NOMO-1 treated with DMSO at 0.1 percent for 48 hours (cell line): ENCODE results near the gene SIGLEC10.
"Not testable (repeated sequence)": the region's sequence is repeated elsewhere in the genome, so short reads cannot be mapped to it uniquely, and the experiment has no call there.

ENCODE experiments used
- DNase-seq: peaks from one replicate; lab custom pipeline; 2025; ENCODE audit not compliant: unreplicated experiment; lab: John Stamatoyannopoulos, UW

Gene SIGLEC10

DNA sequence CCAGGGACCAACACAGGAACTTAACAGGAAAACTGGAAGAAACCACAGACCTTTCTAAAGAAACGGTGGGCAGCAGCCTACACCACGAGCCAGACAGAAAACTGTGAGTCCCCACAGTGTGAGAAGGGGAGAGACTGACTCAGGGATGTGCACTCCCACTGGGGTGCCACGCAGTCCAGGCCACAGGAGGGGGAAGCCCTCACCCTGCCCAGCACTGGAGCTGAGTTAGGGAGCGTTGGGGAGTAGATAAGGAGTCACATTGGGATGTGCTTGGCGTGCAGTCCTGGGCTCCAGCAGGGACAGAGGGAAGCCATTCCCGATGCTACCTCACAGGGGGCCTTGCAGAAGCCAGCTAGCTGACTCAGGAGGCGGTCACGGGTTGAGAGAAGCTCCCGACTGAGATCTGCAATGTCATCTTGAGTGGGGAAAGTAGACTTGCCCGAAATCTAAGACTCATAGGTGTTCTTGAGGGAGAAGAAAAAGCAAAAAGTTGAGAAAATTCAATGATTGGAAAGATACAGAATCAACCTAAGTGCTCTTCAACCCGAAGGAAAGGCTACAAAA, 23.5 kb upstream of the SIGLEC10 start:
- DNase-seq, result peak; percentile 12

DNA sequence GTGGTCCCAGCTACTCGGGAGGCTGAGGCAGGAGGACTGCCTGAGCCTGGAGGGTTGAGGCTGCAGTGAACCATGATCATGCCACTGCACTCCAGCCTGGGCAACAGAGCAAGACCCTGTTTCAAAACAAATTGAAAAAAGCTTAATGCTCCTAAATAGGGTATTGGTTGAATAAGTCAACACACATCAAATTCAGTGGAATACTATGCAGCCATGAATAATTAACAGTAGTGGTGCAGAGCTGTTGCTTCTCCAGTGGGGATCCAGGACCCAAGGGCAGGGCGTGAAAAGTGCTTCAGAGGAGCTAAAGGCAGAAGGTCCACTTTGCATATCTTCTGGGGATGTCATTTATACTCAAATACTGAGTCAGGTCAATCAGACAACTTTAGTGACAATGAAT, 22.6 kb upstream of the SIGLEC10 start:
- no peak for DNase-seq

DNA sequence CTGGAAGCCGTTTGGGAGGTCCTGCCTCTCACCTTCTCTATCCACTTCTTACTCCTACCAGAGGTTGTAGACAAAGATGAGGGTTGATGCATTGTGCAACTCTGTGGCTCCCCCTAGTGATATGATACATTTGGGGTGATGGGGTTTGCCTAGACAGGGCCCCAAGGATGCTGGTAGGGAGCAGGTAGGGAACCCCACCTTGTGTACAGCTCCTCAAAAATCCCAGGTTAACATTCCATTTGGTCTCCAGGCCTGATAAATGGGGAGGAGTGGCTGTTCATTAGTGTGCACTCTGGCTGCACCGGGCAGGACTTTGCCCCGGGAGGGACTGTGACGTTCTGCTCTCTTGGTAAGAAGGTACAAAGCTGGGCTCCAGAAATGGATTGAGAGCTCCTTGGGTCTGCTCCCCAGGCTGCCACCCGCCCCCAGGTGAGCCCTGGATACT, 21.6 kb upstream of the SIGLEC10 start:
- peak; percentile 43 for DNase-seq

DNA sequence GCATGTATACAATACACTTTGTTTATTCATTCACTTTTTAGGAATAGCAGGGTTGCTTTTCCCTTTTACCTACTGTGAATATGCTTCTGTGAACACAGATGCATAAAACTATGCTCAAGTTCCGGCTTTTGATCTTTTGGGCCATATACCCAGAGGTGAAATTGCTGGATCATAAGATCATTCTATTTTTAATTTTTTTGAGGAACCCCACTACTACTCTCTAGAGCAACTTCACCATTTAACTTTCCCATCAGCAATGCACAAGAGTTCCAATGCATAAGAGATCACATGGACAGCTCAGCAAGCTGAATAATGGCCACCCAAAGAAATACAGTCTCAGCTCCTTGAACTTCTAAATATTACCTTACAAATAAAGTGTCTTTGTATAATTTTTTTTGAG, 17.0 kb upstream of the SIGLEC10 start:
- DNase-seq, result no peak

DNA sequence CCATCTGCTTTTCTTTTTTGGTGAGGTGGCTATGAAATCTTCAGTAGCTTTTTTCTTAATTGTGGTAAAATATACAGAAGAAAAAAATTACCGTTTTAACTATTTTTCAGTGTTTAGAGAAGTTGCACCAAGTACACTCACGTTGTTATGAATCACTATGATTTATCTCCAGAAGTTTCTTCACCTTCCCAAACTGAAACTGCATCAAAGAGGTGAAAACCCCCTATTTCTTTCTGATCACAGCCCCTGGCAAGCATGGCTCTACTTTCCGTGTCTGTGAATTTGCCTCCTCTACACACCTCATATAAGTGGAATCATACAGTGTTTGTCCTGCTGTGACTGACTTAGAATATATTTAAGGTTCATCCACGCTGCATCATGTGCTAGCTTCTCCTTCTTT, 15.6 kb upstream of the SIGLEC10 start:
- DNase-seq, result peak; percentile 70

DNA sequence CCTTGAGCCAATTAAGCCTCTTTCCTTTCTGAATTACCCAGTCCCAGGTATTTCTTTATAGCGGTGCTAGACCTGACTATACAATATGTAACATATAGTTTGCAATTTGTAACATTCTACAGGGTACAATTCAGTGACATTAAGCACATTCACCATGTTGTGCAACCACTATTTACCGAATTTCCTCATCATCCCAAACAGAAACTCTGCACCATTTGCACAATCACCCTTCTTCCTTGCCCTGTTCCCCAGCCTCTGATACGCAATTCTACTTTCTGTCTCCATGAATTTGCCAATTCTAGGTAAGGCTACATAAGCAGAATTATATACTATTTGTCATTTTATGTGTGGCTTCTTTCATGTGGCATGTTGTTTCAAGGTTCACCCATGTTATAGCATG, 13.7 kb upstream of the SIGLEC10 start:
- peak; percentile 79 for DNase-seq

DNA sequence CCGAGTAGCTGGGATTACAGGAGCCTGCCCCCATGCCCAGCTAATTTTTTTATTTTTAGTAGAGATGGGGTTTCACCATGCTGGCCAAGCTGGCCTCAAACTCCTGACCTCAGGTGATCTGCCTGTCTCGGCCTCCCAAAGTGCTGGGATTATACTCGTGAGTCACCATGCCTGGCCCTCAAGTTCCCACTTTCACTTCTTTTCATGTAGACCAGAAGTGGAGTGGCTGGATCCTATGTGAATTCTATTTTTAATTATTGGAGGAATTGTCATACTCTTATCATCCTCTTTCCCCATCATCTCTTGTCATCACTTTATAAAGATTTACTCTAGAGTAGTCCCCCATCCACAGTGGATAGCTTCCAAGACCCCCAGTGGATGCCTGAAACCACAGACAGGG, 12.8 kb upstream of the SIGLEC10 start:
- DNase-seq, result no peak

DNA sequence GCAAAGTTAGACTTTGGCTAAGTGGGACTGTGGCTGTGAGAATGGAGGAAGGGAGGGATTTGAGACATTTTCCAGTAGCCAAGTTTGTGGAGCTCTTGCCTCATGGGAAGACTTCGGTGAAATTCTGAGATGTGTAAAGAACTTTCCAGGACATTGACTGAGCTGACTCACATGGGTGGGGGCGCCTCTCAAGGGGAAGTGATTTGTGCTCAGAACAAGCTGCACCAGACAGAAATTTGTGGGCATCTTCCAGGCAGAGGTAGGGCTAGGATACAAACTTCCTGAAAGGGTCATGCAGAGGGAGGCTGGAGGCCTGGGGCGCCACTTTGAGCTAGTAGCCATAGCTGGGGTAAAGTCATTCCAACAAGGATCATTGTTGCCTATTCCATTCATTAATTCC, 9.8 kb upstream of the SIGLEC10 start:
- DNase-seq, result peak; percentile 6

DNA sequence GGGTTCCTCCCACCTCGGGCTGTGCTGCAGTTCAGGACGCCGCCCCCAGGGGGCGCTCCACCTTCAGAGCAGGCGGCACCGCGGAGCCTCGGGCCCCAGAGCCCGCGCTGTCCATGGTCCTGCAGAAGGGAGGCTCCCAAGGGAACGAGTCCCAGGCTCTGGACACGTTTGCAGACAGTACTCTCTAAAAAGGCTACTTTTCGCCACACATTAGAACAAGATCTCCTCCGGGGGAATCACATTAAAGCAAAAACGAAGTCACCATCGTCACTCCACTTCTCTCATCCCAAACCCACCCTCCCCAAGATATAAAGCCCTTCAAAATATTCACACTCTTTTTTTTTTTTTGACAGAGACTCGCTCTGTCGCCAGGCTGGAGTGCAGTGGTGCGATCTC, 4.6 kb upstream of the SIGLEC10 start:
- peak; percentile 61 for DNase-seq

DNA sequence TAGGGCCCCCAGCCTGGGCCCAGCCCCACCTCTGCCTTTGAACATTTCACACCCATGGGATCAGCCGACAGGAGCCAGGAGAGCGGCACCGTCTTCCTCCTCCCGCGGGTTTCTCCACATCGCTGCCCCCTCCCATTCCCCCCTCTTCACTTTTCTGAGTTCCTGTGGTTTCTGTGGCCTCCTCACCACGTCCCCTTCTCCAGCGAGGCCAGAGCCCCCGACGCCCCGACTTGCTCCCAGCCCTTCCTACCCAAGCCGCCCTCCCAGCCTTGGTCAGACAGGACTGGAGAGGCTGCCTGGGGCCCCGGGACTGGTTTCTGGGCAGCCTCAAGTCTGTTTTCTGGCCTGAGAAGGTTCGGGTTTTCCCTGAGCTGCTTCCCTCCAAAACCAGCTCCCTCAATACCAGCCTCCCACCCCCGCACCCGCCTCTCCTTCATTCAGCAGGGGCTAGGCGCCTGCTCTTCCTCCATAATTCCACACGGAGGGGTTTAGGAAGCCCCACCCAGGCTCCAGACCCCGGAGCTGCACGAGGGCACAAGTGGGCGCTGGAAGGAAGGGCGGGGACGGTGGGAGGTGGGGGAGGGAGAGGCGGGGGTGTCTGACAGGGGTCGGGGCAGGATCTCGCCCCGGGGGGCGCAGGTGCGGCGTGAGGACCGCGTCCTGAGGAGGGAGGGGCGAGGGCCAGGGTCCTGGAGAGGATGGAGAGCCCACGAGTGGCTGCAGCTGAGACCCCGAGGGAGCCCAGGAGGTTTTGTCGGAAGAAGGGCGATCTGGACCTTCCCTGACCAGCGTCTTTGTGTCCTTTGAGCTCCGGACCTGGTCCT, 4.0 kb upstream of the SIGLEC10 start:
- no peak for DNase-seq

DNA sequence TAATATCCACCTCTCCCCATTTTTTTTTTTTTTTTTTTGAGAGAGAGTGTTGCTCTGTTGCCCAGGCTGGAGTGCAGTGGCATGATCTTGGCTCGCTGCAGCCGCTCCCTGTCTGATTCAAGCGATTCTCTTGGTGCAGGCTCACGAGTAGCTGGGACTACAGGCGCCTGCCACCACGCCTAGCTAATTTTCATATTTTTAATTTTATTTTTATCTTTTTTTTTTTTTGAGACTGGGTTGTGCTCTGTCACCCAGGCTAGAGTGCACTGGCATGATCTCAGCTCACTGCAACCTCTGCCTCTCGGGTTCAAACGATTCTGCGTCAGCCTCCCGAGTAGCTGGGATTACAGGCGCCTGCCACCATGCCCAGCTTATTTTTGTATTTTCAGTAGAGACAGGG, 3.1 kb upstream of the SIGLEC10 start:
- not testable (repeated sequence) for DNase-seq

DNA sequence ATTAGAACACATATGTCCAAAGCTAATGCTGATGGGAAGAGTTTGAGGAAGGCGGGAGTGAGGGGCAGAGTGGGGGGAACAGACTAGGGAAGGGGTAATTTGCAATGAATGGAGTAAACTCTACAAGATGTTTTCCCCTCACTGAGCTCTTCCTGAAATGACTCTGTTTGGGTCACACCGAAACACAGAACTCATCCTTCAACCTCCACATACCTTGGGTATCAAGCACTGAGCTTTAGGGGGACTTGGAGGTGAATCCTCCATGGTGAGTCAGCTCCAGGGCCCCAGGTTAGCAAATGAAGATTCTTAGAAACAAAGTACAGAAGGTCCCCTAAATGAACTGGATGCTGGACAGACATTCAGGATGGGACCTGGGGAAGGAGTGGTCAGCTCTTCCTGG, 1.3 kb upstream of the SIGLEC10 start:
- DNase-seq, result no peak

DNA sequence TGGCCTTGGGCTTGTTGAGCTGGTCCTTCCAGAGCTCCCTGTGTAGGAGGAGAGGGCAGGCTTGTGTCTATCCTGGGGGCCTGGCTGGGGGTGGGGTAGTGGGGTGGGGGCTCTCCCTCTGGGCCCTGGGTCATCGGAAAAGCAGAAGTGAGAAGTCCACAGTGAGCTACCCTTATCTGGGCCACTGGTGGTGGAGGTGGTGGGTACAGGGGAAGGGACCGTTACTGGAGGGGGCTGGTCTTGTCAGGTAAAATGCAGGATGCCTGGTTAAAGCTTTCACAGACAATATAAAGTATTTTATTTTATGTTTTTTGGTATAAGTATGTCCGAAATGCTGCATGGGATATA, 342 bp upstream of the SIGLEC10 start:
- DNase-seq, result peak; percentile 63

DNA sequence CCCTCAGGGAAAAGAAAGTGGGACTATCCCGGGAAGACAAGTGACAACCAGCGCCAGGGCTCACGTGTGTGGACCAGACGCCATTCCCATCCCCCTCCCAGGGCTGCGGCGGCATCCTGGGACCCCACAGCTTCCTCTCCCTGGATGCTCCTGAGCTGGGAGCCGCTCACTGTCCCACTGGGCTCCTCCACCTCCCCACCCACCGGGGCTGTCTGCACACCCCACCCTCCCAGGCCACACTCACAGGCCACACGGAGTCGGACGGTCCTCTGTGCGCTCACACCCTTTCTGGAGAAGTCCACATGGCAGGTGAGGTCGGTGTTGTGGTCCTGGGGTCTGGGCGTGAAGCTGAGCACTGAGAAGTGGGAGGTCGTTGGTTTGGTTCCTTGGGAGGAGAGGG, 1.0 kb downstream of the SIGLEC10 start:
- not testable (repeated sequence) for DNase-seq

DNA sequence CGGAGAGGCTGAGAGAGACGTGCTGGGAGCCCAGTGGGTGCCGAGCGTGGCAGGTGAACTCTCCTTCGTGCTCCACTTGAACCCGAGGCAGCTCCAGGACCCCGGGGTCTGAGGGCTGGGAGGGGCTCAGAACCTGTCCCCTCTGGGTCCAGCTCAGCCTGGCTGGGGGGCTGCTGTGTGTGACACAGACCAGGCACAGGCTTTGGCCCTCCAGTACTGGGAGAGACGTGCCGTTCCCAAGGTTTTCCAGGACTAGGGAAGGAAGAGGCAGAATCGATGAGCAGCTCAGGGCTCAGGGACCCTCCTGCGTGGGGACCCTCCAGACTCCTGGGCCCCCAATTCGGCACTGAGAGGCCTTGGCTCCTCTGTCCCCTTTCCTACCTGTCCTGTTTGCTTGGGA, 2.3 kb downstream of the SIGLEC10 start:
- no peak for DNase-seq

DNA sequence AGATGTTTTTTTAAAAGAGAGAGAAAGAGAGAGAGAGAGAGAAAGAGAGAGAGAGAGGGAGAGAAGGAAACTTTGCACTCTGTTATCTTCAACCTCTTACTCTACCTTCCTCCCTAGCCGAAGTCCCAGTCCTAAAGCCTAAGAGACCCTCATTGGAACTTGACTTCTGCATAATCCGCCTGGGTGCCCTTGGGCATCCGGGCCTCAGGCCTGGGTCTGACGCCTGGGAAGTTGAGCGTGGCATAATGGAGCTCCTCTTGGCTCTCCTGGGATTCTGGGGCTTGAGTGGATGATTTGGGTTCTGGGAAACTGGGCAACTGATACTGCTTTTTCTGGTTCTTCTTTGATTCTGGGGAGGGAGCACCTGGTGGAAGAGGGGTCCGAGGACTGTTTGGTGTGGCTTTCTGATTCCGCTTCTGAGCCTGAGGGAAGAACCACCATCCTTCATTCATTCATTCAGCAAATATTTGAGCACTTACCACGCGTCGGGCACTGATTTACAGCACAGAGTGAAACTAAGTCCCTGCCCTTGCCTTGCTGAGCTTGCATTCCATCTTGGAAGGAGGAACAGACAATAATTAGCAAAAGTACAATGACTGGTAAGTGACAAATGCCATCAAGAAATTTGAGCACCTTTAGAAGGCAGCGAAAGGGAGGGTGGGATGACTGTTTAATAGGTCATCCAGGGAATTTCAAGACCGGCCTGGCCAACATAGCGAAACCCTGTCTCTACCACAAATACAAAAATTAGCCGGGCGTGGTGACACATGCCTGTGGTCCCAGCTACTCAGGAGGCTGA, 6.3 kb downstream of the SIGLEC10 start:
- DNase-seq, result no peak

DNA sequence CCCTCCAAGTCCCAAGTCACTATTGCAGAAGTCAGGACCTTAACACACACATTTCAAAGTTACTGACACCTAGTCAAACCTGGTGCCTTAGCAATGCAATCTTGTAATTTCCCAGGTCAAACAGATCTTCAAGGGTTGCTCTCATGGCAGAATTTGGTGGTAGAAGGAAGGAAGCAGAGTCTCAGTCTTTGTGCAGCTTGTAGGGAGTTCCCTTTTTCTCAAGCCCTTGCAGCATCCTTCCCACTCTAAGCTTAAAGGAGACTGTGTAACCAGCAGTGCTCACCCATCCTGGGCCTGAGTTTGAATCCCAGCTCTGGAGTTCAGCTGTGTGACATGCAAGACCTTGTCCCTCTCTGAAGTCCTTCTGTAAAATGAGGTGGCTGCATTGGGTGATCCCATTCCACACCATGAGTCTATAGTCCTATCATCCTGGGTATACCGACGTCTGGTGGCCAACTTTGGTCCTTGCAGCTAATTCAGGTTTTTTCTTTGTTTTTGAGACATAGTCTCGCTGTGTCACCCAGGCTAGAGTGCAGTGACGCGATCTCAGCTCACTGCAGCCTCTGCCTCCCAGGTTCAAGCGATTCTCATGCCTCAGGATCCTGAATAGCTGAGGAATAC, 9.8 kb downstream of the SIGLEC10 start:
- peak; percentile 89 for DNase-seq

DNA sequence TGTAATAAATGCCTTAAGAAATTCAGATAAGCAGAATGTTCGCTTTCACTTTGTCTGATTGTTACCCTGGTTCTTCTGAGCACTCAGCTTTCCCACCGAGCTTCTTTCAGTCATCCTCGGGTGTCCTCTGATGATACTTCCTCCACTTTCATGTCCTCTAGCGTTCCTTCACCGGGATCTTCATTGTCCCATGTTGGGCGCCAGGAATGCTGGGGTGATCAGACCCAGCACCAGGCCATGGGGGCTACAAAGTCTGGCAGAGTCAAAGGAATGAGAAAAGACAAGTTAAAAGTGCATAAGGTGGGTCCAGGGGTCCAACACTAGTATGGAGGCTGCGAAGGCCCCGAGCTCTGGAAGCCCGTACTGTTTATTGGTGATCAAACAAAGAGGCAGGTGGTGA, 15.3 kb downstream of the SIGLEC10 start:
- DNase-seq, result no peak

DNA sequence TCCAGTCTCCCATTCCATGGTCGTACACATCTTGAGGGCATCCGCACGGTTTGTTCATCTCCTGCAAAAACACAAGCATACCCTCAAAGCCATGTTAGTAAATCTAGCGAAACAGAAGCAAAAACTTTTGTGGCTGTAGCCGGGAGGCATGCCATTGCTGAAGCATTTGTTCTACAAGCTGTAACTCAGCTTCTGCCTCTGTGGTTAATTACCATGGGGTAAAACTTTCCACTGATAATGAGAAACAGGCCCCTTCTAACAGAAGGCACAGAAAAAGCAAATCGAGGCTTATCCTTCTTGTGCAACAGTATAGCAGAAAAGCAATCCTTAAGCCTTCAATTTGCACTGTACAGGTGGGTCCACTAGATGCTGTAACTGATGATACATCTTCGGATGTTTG, 17.5 kb downstream of the SIGLEC10 start:
- DNase-seq, result not testable (repeated sequence)

DNA sequence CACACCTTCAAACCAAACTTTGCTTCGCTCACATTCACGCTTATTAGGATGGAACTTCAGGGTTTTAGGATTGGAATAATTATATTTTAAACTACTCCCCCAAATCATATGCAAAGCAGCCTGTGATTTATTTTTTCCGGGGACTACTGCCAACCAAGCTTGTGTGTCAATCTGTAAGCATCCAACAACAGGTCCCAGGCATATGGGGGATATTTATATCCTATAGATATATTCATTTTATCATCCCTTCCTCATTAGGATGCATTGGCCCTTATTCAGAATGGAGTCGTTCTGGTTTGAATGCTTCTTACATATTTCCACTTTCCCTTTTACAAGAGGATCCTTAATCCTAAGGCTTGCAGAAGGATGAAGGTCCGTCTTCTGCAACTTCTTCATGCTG, 18.2 kb downstream of the SIGLEC10 start:
- DNase-seq, result no peak

DNA sequence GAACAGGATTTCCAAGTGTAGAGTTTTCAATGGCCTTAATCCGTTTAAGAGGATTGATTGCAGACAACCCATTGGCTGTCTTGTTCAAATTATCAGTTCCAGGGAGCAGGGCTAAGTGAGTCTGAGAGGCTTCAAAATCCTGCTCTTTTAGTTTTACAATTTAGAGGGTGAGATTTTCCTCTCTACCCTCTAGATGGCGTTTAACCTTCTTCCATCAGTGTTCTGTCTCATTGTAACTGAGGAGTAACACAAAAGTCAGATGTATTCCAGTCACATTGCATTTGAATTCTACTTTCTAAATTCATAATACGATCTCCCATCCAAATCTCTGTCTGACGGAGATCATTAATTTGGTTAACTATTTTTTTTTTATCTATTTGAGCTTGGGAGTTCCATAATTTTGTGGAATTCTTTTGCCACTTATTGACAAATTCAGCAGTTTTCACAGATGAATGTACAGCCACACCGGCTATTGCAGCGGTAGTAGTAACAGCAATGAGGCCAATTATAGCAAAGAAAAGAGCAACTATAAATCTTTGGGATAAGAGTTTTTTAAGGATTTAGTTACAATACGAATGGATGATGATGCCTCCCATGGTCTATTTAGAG, 19.2 kb downstream of the SIGLEC10 start:
- peak; percentile 66 for DNase-seq
